Measurements from ENCODE around the gene SLC30A2.

DNA sequence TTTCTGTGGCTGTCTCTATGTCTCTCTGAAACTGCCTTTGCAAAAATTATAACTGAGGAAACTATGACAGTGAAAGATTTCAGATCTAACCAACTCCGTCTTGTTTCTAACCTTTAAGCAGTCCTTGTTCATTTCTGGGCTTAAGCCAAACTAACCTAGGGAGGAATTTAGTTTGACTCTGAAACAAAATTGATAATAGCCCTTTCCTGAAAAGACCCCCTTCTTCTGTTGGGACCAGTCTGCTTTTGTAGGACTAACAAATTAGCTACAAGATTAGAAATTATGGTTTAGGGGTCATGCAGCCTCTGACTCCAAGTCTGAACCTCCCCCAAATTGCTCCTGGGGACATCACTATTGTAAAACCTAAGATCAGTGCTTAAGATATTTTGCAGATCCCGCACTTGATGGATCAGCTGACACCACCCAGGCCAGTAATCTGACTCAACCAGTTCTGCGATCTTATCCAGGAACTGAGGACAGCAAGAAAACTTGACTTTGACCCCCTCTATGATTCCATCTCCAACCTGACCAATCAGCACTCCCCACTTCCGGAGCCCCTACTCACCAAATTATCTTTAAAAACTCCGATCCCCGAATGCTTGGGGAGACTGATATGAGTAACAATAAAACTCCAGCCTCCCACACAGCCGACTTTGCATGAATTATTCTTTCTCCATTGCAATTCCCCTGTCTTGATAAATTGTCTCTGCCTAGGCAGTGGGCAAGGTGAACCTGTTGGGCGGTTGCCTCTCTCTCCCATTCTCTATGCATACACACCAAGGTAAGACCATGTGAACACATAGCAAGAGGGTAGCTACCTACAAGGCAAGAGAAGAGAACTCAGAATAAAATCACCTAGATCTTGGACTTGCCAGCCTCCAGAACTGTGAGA is 32.6 kb upstream of the SLC30A2 start:
- TF ChIP-seq, protein P1, sequence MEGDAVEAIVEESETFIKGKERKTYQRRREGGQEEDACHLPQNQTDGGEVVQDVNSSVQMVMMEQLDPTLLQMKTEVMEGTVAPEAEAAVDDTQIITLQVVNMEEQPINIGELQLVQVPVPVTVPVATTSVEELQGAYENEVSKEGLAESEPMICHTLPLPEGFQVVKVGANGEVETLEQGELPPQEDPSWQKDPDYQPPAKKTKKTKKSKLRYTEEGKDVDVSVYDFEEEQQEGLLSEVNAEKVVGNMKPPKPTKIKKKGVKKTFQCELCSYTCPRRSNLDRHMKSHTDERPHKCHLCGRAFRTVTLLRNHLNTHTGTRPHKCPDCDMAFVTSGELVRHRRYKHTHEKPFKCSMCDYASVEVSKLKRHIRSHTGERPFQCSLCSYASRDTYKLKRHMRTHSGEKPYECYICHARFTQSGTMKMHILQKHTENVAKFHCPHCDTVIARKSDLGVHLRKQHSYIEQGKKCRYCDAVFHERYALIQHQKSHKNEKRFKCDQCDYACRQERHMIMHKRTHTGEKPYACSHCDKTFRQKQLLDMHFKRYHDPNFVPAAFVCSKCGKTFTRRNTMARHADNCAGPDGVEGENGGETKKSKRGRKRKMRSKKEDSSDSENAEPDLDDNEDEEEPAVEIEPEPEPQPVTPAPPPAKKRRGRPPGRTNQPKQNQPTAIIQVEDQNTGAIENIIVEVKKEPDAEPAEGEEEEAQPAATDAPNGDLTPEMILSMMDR (IDR thresholded peaks at IDR 0.05), result no peak
- no peak for TF ChIP-seq POLR2A (IDR thresholded peaks at IDR 0.05)
- TF ChIP-seq POLR2AphosphoS5 (IDR thresholded peaks at IDR 0.05), result no peak

All from upper lobe of left lung (tissue), 4 donors.